Spleen (tissue), 7 donors: ENCODE measurements around the gene PEX19.

Source experiments
- CTCF ChIP-seq, 11 experiments: fragments of 200-600 bp in 7 of 11; fragments of 450-650 bp in 4 of 11; sonication (generic) in 4 of 11; IDR thresholded peaks in 8 of 11; conservative IDR thresholded peaks in 3 of 11; 1 replicate in 7 of 11; 2 replicates in 4 of 11; pipeline versions ENCODE4 v1.4.0 to v1.8.0; 2016 to 2021; ENCODE audit warnings: antibody characterized with exemption in 11 of 11, inconsistent platforms in 4 of 11, mild to moderate bottlenecking in 1 of 11
- POLR2A ChIP-seq, 3 donors: fragments of 450-650 bp; IDR thresholded peaks; one replicate each; pipeline ENCODE4 v1.5.1; 2017; ENCODE audit warnings: antibody characterized with exemption in 3 of 3, mild to moderate bottlenecking in 1 of 3
- POLR2AphosphoS5 ChIP-seq, 3 donors: sonication (generic); formaldehyde crosslinking; IDR thresholded peaks; one replicate each; pipeline ENCODE4 v1.5.1; 2017; ENCODE audit warnings: antibody characterized with exemption in 3 of 3
- donor health status: DM: no; HTN: no; CAD: no; lungs with moderate emphysema.
- donor health status: DM: no; HTN: no; CAD: no.
- donor health status: DM: no; HTN: no; CAD: no.

- TF ChIP-seq CTCF (IDR thresholded peaks at IDR 0.05 in 8 of 11, conservative IDR thresholded peaks at IDR 0.05 in 3 of 11) (no peak), POLR2A (IDR thresholded peaks at IDR 0.05) (no peak), POLR2AphosphoS5 (IDR thresholded peaks at IDR 0.05) (no peak)
Observed at GRCh38 chr1:160296036-160296435, 11.1 kb upstream of the PEX19 start.
